Measurements from ENCODE around the gene EPC1. TPM values are rescaled to one million over a fixed set of nuclear protein-coding genes. Genes with fewer than 3 reads are reported as not detected.

Gene EPC1
- total and polyA plus RNA-seq, 2 of the 8 experiments (the other 6 are each of a cell fraction or from before 2014, with no cell fraction given): 23.7 to 42.3 TPM

DNA sequence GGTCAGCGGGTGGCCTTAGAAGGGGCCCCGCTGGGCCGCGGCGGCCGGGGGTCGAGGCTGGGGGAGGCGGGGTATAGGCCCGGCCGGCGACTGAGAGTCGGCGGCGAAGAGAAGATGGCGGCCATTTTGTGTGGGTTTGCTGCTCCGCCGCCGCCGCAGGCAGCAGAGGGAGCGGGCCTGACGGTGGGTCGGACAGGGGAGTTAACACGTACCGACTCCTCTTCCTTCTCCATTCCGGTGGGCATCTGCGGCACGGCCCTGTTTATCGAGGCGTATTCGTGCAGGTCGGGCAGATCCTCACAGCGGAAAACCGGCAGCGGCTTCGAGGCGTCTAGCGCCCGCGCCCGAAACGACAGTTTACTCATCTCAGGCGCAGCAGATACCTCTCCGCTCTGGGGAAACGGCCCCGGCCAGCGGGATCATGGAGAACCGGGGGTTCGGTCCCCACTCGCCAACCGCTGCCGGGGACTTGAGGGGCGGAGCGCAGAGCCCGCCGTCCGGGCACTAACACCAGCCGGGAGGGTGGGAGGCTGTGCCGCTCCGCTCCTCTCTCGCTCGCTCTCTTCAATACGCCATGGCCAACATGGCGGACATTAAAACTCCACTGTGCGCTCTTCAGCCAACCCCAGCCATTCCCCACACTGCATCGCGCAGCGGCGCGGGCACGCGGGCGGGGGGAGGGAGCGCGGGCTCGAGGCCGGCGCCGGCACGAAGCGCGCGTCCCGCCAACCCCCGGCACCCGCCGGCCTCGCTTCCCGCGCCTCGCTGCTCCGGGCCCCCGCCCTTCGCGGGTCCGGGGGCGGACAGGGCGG, at the start of gene EPC1 (continued):
- no peak for TF ChIP-seq BCL11A (IDR thresholded peaks at IDR 0.05; ENCODE audit: low read depth in 2 of 2, low read length in 2 of 2)
- TF ChIP-seq TBP (IDR thresholded peaks at IDR 0.05; ENCODE audit: low read depth, low read length): peak; percentile 93
- no peak for TF ChIP-seq GABPA (IDR thresholded peaks at IDR 0.05; ENCODE audit: borderline replicate concordance, insufficient read depth, low read length)
- TF ChIP-seq RFX5 (IDR thresholded peaks at IDR 0.05; ENCODE audit: borderline replicate concordance, low read depth, low read length): no peak
- TF ChIP-seq SRF (IDR thresholded peaks at IDR 0.05; ENCODE audit: low read depth, low read length): no peak
- no peak for TF ChIP-seq SIN3A (conservative IDR thresholded peaks at IDR 0.05 in 1 of 2, IDR thresholded peaks at IDR 0.05 in 1 of 2; ENCODE audit: low read depth in 1 of 2, low read length in 2 of 2)
- TF ChIP-seq RAD21 (IDR thresholded peaks at IDR 0.05 in 1 of 2, conservative IDR thresholded peaks at IDR 0.05 in 1 of 2; ENCODE audit: low read depth in 2 of 2, low read length in 2 of 2): no peak
- no peak for TF ChIP-seq CTBP2 (IDR thresholded peaks at IDR 0.05; ENCODE audit: borderline replicate concordance, insufficient read depth, insufficient read length, low read length)
- no peak for TF ChIP-seq RBBP5 (IDR thresholded peaks at IDR 0.05; ENCODE audit: borderline replicate concordance, low read depth, low read length)
- peak; percentile 96 for TF ChIP-seq TAF1 (IDR thresholded peaks at IDR 0.05; ENCODE audit: low read depth, low read length)
- no peak for TF ChIP-seq EP300 (IDR thresholded peaks at IDR 0.05; ENCODE audit: borderline replicate concordance in 1 of 2, low read depth in 2 of 2, low read length in 2 of 2)
- 0 out of 2 replicates have a peak, but pooled peaks have one; percentile 2 for TF ChIP-seq BACH1 (IDR thresholded peaks at IDR 0.05; ENCODE audit: low read length)
- no peak for TF ChIP-seq EZH2 (IDR thresholded peaks at IDR 0.05; ENCODE audit: low read depth, low read length, severe bottlenecking)
- no peak for TF ChIP-seq KDM5A (IDR thresholded peaks at IDR 0.05; ENCODE audit: low read length)
- no peak for TF ChIP-seq KDM4A (IDR thresholded peaks at IDR 0.05; ENCODE audit: low read depth, low read length, severe bottlenecking)
- no peak for TF ChIP-seq HDAC2 (IDR thresholded peaks at IDR 0.05; ENCODE audit: borderline replicate concordance in 1 of 2, low read depth in 2 of 2, low read length in 2 of 2)
- no peak for TF ChIP-seq SIRT6 (IDR thresholded peaks at IDR 0.05; ENCODE audit: low read length)
- TF ChIP-seq CREB1 (IDR thresholded peaks at IDR 0.05): no peak; the same call in 1 of the 2 replicates
- TF ChIP-seq, protein P1, sequence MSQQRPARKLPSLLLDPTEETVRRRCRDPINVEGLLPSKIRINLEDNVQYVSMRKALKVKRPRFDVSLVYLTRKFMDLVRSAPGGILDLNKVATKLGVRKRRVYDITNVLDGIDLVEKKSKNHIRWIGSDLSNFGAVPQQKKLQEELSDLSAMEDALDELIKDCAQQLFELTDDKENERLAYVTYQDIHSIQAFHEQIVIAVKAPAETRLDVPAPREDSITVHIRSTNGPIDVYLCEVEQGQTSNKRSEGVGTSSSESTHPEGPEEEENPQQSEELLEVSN (IDR thresholded peaks at IDR 0.05): peak; percentile 72
- TF ChIP-seq ZNF274 (IDR thresholded peaks at IDR 0.05; ENCODE audit: borderline replicate concordance, extremely low read depth, low read length): no peak
- TF ChIP-seq YY1 (IDR thresholded peaks at IDR 0.05; ENCODE audit: low read depth, low read length): peak; percentile 95
- no peak for TF ChIP-seq RXRA (IDR thresholded peaks at IDR 0.05; ENCODE audit: insufficient read depth, low read depth, low read length)

All from H1 (cell line).